GM19463 (cell line): Measurements from ENCODE around the gene SNAPIN.
A peak's percentile ranks its signal among the peaks of the same experiment; 100 is the strongest.

Experiments used
- ATAC-seq: cut with Tn5 transposase; IDR thresholded peaks from one replicate; pipeline ENCODE4 v1.9.1; 2021; ENCODE audit warnings: mild to moderate bottlenecking, moderate library complexity; ENCODE audit not compliant: unreplicated experiment

SNAPIN gene, protein sequence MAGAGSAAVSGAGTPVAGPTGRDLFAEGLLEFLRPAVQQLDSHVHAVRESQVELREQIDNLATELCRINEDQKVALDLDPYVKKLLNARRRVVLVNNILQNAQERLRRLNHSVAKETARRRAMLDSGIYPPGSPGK

DNA sequence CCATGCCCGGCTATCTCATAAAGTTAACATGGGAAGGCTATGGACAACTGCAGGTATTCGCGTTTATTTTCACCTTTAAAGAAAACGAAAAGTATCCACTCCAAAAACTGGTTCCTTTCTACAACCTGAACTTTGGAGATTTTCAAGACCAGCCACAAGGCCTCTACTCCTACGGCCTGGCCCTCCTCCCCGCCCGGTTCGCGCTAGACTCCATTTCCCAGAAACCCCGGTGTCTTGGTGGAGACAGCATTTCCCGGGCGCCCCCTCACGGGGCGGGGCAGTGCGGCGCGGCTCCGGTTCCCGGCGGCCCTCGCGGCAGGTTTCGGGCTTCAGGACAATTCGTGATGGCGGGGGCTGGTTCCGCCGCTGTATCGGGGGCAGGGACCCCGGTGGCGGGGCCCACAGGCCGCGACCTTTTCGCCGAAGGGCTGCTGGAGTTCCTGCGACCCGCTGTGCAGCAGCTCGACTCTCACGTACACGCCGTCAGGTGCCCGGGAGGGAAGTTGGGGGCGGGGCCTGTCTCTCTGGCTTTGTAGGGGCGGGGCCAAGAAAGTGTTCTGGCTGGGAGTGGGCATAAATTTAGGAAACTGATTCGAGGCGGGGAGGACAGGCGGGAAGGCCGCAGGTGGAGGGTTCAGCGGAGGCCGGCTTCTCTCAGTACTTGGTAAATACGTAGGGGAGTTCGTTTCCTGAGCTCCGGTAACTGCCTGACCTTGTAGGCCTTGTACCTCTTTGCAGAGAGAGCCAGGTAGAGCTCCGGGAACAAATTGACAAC lies at the start of gene SNAPIN:
TSS of gene SNAPIN (plus strand) at position 304 of the 775 bp plus-strand sequence. CDS start at position 345, 41 bp downstream.
- peak; percentile 96 for ATAC-seq

GRCh38 chr1:153608742-153609584 lies 49.5 kb upstream of the SNAPIN start:
- ATAC-seq, result no peak

DNA sequence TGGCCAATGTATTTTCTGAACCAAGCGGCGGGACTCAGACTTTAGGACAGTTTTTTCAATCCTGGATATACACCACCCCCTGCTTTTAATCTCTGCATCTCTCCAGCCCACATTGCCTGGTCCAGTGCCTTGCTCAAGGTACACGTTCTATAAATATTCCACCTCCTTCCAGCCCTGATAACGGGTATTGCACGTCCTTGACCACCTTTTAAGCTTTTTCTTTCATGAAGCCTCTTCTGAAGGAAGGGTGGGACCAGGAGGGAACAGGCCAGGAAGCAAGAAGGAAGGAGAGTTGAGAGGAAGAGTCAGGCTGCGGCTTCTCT lies 49.0 kb upstream of the SNAPIN start:
- no peak for ATAC-seq

DNA sequence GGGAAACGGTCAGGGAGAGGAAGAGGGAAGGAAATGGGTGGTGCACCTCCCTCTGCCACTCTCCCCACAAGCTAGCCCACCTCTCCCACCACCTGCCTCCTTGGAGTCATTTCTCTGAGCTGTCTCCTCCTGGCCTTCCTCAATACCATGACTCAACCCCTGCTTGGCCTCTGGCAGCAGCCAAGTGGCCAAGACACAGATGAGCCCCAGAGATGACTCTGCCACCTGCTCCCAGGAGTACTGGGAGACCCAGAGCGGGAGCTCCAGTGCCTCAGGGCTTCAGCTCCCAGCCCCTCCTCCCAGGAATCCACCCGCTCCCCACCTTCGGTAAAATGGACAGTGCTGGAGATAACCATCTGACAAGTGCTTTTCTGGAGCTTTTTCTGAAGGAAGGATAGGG lies 48.2 kb upstream of the SNAPIN start:
- ATAC-seq, result no peak

- no peak for ATAC-seq
Observed at GRCh38 chr1:153610811-153611301, 47.6 kb upstream of the SNAPIN start.

- no peak for ATAC-seq
Observed at GRCh38 chr1:153611356-153611755, 47.1 kb upstream of the SNAPIN start.

DNA sequence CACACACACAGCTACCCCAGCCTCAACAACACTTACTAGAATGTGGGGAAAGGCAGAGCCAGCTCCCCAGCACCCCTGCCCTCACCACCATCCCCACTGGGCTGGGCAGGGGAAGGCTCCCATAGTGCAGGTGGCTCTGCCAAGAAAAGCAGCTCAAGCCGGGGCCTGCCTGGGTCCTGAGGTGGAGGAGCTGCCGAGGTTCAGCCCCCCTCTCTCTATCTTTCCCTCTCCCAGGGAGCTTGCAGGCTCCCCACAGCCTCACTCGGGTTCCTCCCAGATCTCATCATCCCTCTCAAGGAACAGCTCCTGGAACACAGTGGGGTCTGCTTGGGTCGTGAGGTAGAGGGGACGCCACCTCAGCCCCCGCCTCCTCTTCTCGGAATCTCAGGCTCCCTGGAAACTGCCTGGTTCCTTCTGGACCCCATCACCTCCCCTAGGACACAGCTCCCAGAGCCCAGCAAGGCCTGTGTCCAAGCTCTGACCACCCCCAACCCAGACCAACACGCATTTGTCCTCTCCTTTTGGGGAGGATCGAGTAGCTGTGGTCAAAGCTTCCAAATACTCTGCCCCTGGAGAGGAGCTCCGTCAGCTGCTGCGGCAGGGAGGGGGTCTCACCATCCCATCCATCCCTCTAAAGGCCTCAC lies 46.3 kb upstream of the SNAPIN start:
- no peak for ATAC-seq

DNA sequence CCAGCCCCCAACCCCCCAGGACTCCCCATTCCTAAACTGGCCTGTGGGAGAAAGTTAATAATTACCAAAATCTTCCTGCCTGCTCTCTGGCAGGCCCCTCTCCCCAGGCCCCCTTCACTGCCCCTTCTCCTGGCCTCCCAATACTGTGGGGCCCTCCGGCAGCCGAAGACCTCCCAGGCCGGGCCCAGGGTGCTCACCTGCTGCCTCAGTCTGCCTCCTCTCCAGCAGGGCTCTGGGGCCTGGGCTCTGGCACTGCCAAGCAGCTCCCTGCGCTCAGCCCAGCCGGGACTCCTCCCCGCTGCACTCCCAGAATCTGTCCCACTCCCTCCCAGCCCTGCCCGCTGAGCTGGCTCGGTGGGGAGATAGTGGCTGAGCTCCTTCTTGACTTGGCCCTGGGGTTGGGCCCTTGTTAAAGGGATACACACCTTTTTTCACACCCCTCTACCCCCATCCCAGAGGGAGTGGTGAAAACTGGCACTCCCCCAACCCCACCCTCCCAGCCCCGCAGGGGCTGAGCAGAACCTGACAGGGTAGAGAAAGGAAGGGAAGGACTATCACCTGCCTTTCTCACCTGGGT lies 45.7 kb upstream of the SNAPIN start, which contains the start of gene S100A16:
TSS of gene S100A16 (minus strand) at position 383 of the 577 bp plus-strand sequence. CDS start 4,986 bp downstream, outside the sequence.
- ATAC-seq, result no peak

DNA sequence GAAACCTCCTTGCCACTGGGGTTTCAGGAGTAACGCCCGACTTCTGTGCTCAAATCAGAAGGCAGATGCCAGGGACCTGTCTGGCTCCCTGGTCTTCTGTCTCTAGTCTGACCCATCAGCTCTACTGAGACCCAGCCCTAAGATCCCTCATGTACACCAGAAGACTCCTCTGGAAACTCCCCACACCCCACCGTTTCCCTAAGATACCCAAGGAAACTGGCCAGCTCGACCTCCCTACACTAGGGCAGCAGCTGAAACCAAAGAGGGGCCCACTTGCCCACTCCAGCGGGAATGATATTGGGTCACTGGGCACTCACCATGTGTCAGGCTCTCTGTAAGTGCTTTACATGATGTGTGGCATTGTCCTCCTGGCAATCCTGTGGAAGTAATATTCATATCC lies 45.1 kb upstream of the SNAPIN start:
- no peak for ATAC-seq

GRCh38 chr1:153614189-153614900 lies 44.2 kb upstream of the SNAPIN start:
- no peak for ATAC-seq

GRCh38 chr1:153614906-153615305 lies 43.6 kb upstream of the SNAPIN start:
- ATAC-seq, result no peak

GRCh38 chr1:153615406-153615805 lies 43.1 kb upstream of the SNAPIN start:
- no peak for ATAC-seq

- no peak for ATAC-seq
Observed at GRCh38 chr1:153616144-153616916, 42.2 kb upstream of the SNAPIN start, which contains the start of gene S100A14. TSS of gene S100A14 (minus strand) at chr1:153616325. CDS start at chr1:153615858, 467 bp downstream.

DNA sequence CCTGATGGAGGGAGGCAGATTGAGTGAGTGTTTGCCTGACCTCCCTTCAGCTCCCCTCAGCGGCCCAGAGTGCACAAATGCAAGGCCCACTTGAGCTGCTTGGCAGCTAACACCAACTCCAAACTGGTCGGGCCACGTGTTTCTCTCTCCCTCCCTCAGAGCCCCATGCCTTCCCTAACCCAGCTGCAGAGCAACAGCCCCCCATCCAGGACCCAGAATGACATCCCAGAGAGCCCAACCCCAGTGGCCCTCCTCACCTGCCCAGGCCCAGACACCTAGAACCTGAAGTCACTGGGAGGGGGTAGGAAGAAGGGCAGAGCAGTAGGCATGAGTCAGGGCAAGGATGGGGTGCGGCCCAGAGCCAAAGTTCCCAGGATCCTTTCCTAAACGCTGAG lies 41.6 kb upstream of the SNAPIN start:
- ATAC-seq, result no peak

GRCh38 chr1:153617663-153618062 lies 40.8 kb upstream of the SNAPIN start:
- ATAC-seq, result no peak

- ATAC-seq, result no peak
Observed at GRCh38 chr1:153619171-153619570, 39.3 kb upstream of the SNAPIN start.

- ATAC-seq, result no peak
Observed at GRCh38 chr1:153623101-153623500, 35.4 kb upstream of the SNAPIN start.

DNA sequence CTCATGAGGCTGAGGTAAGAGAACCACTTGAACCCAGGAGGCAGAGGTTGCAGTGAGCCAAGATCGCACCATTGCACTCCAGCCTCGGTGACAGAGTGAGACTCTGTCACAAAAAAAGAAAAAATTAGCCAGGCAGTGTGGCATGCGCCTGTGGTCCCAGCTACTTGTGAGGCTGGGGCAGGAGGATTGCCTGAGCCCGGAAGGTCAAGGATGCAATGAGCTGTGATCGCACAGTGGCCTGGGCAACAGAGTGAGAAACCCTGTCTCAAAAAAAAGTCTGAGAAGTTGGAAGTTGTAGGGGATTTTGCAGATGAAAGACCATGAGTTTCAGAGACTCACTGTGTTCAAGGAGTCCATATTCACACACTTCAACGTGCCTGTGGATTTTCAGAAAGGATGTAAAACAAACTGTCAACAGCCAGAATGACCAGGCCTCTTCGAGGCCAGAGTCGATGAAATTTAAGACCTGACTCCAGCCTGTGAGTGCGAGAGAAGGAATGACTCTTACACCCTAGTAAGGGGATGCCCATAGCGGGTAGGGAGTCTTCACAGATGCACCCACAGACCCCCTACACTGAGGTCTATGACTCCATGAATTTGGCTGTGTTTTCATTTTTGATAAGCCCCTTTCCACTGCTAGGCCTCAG lies 33.4 kb upstream of the SNAPIN start:
- no peak for ATAC-seq

DNA sequence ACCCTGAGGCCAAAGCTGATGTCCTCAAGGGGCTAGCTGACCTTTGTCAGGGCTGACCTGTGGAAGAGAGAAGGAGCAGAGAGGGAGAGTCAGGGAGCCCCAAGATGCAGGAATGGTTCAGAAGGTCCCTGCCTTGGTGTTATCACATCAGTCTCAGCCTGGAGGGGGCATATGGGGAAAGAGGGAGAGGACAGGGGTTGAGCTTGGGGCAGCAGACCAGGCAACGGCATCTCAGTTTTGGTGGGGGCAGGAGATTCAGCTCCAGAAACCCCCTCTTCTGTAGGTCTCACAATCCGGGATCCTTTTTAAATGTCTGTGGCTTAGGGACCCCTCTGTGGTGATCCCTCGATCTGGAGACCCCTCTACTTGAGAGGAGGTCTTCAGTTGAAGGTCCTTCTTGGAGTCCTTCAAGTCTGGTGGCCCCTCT lies 32.0 kb upstream of the SNAPIN start:
- no peak for ATAC-seq
